ENCODE data around the gene OPA3. TPM values are rescaled to one million over a fixed set of nuclear protein-coding genes. Genes with fewer than 3 reads are reported as not detected.
A peak's percentile ranks its signal among the peaks of the same experiment; 100 is the strongest.

The OPA3 gene
- total RNA-seq, 2 donors from 2014 or later = 8.4 to 13.1 TPM

GRCh38 chr19:45501730-45502014, 82.9 kb downstream of the OPA3 start:
- Histone ChIP-seq H3K27me3 (replicated peaks; ENCODE audit: insufficient read depth) (no peaks in the 10 kb centered on the region), H3K9me3 (no peaks in the 10 kb centered on the region), H3K4me3 (no peak overlapping the region), H3K36me3 (no peaks in the 10 kb centered on the region), H3K4me1 (ENCODE audit: control insufficient read depth in 1 of 2, low read depth in 2 of 2) (peaks cover 13 to 26% of the 10 kb centered on the region in 2 donors), H3K27ac (no peak overlapping the region)
- ATAC-seq (ENCODE audit: insufficient number of reproducible peaks, low FRiP score, low read depth) (no peak), DNase-seq (ENCODE audit: low spot score) (no peak)
- TF ChIP-seq, protein P1, sequence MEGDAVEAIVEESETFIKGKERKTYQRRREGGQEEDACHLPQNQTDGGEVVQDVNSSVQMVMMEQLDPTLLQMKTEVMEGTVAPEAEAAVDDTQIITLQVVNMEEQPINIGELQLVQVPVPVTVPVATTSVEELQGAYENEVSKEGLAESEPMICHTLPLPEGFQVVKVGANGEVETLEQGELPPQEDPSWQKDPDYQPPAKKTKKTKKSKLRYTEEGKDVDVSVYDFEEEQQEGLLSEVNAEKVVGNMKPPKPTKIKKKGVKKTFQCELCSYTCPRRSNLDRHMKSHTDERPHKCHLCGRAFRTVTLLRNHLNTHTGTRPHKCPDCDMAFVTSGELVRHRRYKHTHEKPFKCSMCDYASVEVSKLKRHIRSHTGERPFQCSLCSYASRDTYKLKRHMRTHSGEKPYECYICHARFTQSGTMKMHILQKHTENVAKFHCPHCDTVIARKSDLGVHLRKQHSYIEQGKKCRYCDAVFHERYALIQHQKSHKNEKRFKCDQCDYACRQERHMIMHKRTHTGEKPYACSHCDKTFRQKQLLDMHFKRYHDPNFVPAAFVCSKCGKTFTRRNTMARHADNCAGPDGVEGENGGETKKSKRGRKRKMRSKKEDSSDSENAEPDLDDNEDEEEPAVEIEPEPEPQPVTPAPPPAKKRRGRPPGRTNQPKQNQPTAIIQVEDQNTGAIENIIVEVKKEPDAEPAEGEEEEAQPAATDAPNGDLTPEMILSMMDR (IDR thresholded peaks at IDR 0.05) = no peak

GRCh38 chr19:45500918-45501729, 83.5 kb downstream of the OPA3 start:
- H3K27me3 ChIP-seq (replicated peaks; ENCODE audit: insufficient read depth) = no peaks in the 10 kb centered on the region
- no peaks in the 10 kb centered on the region for H3K9me3 ChIP-seq
- DNase-seq (ENCODE audit: low spot score) (no peak), ATAC-seq (ENCODE audit: insufficient number of reproducible peaks, low FRiP score, low read depth) (no peak)
- H3K4me3 ChIP-seq = no peak overlapping the region
- no peak overlapping the region for H3K27ac ChIP-seq
- peaks cover 18 to 28% of the 10 kb centered on the region in 2 donors for H3K4me1 ChIP-seq (ENCODE audit: control insufficient read depth in 1 of 2, low read depth in 2 of 2)
- H3K36me3 ChIP-seq = no peaks in the 10 kb centered on the region
- TF ChIP-seq, protein P1 (IDR thresholded peaks at IDR 0.05) = no peak

DNA sequence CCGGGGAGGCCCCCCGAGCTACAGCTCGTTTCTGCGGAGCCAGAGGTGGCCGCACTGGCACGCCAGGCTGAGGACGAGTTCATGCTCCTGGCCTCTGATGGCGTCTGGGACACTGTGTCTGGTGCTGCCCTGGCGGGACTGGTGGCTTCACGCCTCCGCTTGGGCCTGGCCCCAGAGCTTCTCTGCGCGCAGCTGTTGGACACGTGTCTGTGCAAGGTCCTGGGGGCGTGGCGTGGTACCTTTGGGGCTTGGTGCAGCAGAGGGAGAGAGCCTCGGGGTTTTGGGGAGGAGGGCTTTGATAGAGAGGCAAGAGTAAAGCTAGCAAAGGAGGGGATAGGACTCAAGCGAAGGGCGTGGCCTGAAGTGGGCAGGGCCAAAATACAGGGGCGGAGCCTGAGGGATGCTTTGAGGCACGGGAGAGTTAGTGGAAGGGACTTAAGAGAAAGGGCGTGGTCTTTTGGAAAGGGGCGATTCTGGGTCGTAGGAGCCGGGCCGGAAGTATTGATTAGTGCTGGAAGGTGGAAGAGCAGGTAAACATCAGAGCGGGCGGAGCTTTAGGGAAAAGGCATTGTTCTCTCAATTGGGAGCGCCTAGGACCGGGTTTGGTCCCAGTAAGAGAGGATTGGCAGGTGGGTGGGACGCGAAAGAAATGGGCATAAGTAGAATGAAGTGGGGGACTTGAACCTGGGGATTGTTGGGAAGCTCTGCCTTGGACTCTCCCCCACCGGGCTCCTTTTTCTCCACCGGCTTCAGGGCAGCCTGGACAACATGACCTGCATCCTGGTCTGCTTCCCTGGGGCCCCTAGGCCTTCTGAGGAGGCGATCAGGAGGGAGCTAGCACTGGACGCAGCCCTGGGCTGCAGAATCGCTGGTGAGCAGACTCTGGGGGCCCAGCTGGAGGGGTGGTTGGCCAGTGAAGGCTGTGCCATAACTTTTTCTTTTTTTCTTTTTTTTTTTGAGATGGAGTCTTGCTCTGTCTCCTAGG, 85.1 kb downstream of the OPA3 start:
- no peak overlapping the region for H3K27ac ChIP-seq
- no peaks in the 10 kb centered on the region for H3K9me3 ChIP-seq
- H3K4me3 ChIP-seq = peak overlapping the region; percentile 52
- H3K4me1 ChIP-seq (ENCODE audit: control insufficient read depth in 1 of 2, low read depth in 2 of 2) = peaks cover 18 to 28% of the 10 kb centered on the region in 2 donors
- ATAC-seq (ENCODE audit: insufficient number of reproducible peaks, low FRiP score, low read depth) (no peak), DNase-seq (ENCODE audit: low spot score) (no peak)
- TF ChIP-seq, protein P1 (IDR thresholded peaks at IDR 0.05) = no peak
- no peaks in the 10 kb centered on the region for H3K27me3 ChIP-seq (replicated peaks; ENCODE audit: insufficient read depth)
- H3K36me3 ChIP-seq = no peaks in the 10 kb centered on the region

- peaks cover 18 to 28% of the 10 kb centered on the region in 2 donors for H3K4me1 ChIP-seq (ENCODE audit: control insufficient read depth in 1 of 2, low read depth in 2 of 2)
- no peaks in the 10 kb centered on the region for H3K9me3 ChIP-seq
- TF ChIP-seq, protein P1 (IDR thresholded peaks at IDR 0.05) = no peak
- H3K27me3 ChIP-seq (replicated peaks; ENCODE audit: insufficient read depth) = no peaks in the 10 kb centered on the region
- no peak for ATAC-seq (ENCODE audit: insufficient number of reproducible peaks, low FRiP score, low read depth)
- no peak for DNase-seq (ENCODE audit: low spot score)
- no peaks in the 10 kb centered on the region for H3K36me3 ChIP-seq
- no peak within 1 kb of the TSS for H3K27ac ChIP-seq
- H3K4me3 ChIP-seq = peak within 1 kb of the TSS; percentile 79
Observed at GRCh38 chr19:45498411-45499195, 86.0 kb downstream of the OPA3 start, which contains the start of gene PPM1N. TSS of gene PPM1N (plus strand) at chr19:45498443. CDS start at chr19:45498473, 30 bp downstream.

Measured in thoracic aorta (tissue), 2 donors.